Neural cell (in vitro differentiated cells): Measurements from ENCODE around the gene ZNF530. TPM values are rescaled to one million over a fixed set of nuclear protein-coding genes. Genes with fewer than 3 reads are reported as not detected.

Experiments used
- H2AFZ ChIP-seq: fragments of 200-600, 300-800 bp; sonication (generic), shearing (Covaris generic); 2 replicates; pipeline ENCODE4 v1.6.0; 2014; ENCODE audit warnings: low read depth, mild to moderate bottlenecking, antibody characterized with exemption, low read length, moderate library complexity
- H3F3A ChIP-seq: fragments of 200-600 bp; shearing (Covaris generic); 2 replicates; pipeline ENCODE4 v1.6.1; 2016; ENCODE audit warnings: mild to moderate bottlenecking, moderate library complexity, mixed read lengths, antibody characterized with exemption, low read length; ENCODE audit not compliant: insufficient read depth, poor library complexity, severe bottlenecking
- H3K27ac ChIP-seq: fragments of 200-600, 300-800 bp; sonication (generic), shearing (Covaris generic); 2 replicates; pipeline ENCODE4 v1.5.1; 2014; ENCODE audit warnings: mild to moderate bottlenecking, low read length, moderate library complexity
- H3K27me3 ChIP-seq: fragments of 300-800, 200-600 bp; sonication (generic), shearing (Covaris generic); 2 replicates; pipeline ENCODE4 v1.6.0; 2014; ENCODE audit warnings: mild to moderate bottlenecking, low read depth, low read length, moderate library complexity; ENCODE audit not compliant: insufficient read depth
- H3K36me3 ChIP-seq: fragments of 300-800, 200-600 bp; sonication (generic), shearing (Covaris generic); 2 replicates; pipeline ENCODE4 v1.5.1; 2014; ENCODE audit warnings: mild to moderate bottlenecking, antibody characterized with exemption, low read length, moderate library complexity; ENCODE audit not compliant: insufficient read depth
- H3K4me2 ChIP-seq: fragments of 300-800, 200-600 bp; sonication (generic), shearing (Covaris generic); 2 replicates; pipeline ENCODE4 v1.6.0; 2014; ENCODE audit warnings: mild to moderate bottlenecking, low read length
- H3K4me3 ChIP-seq: fragments of 300-800, 200-600 bp; sonication (generic), shearing (Covaris generic); 2 replicates; pipeline ENCODE4 v1.5.1; 2014; ENCODE audit warnings: mild to moderate bottlenecking, low read length, moderate library complexity
- H3K79me2 ChIP-seq: fragments of 200-600 bp; shearing (Covaris generic); replicated peaks from 2 replicates; pipeline ENCODE4 v1.6.0; 2014; ENCODE audit warnings: mild to moderate bottlenecking, low read length, moderate library complexity; ENCODE audit not compliant: insufficient read depth
- H3K9ac ChIP-seq: fragments of 300-800, 200-600 bp; sonication (generic), shearing (Covaris generic); 2 replicates; pipeline ENCODE4 v1.6.1; 2016; ENCODE audit warnings: mild to moderate bottlenecking, low read length, mixed read lengths
- H3K9me2 ChIP-seq: fragments of 200-600 bp; shearing (Covaris generic); 2 replicates; pipeline ENCODE4 v1.6.1; 2016; ENCODE audit warnings: mild to moderate bottlenecking, low read length, mixed read lengths; ENCODE audit not compliant: insufficient read depth
- H3K9me3 ChIP-seq: fragments of 200-600, 300-800 bp; sonication (generic), shearing (Covaris generic); 2 replicates; pipeline ENCODE4 v1.6.1; 2016; ENCODE audit warnings: mild to moderate bottlenecking, mixed run types, low read length, moderate library complexity, mixed read lengths
- H4K20me1 ChIP-seq: fragments of 200-600 bp; shearing (Covaris generic); 2 replicates; pipeline ENCODE4 v1.6.1; 2016; ENCODE audit warnings: mild to moderate bottlenecking, mixed run types; ENCODE audit not compliant: insufficient read depth
- CTCF ChIP-seq: fragments of 450-650 bp; IDR thresholded peaks from 2 replicates; pipeline ENCODE4 v1.5.1; 2014; ENCODE audit warnings: antibody characterized with exemption, mild to moderate bottlenecking, moderate library complexity; ENCODE audit not compliant: poor library complexity, severe bottlenecking
- EP300 ChIP-seq: fragments of 450-650 bp; conservative IDR thresholded peaks from 2 replicates; pipeline ENCODE4 v1.6.1; 2014; ENCODE audit warnings: antibody characterized with exemption, mild to moderate bottlenecking, moderate library complexity; ENCODE audit not compliant: poor library complexity, severe bottlenecking
- EZH2 ChIP-seq: fragments of 200-600, 300-800 bp; shearing (Covaris generic), sonication (generic); IDR thresholded peaks from 2 replicates; pipeline ENCODE4 v1.6.1; 2014; ENCODE audit warnings: antibody characterized with exemption, low read length, borderline replicate concordance, mild to moderate bottlenecking; ENCODE audit not compliant: insufficient read depth, poor library complexity, severe bottlenecking
- MXI1 ChIP-seq: fragments of 450-650 bp; conservative IDR thresholded peaks from 2 replicates; pipeline ENCODE4 v1.6.1; 2014; ENCODE audit warnings: antibody characterized with exemption, mild to moderate bottlenecking; ENCODE audit not compliant: poor library complexity, severe bottlenecking
- POLR2AphosphoS5 ChIP-seq: IDR thresholded peaks from 2 replicates; pipeline ENCODE4 v1.6.1; 2012
- RAD21 ChIP-seq: fragments of 450-650 bp; conservative IDR thresholded peaks from 2 replicates; pipeline ENCODE4 v1.6.1; 2014; ENCODE audit warnings: antibody characterized with exemption, mild to moderate bottlenecking, moderate library complexity
- REST ChIP-seq: IDR thresholded peaks from 2 replicates; pipeline ENCODE4 v1.6.1; 2012; ENCODE audit warnings: borderline replicate concordance
- SMC3 ChIP-seq: fragments of 450-650 bp; conservative IDR thresholded peaks from 2 replicates; pipeline ENCODE4 v1.6.1; 2014; ENCODE audit warnings: antibody characterized with exemption, mild to moderate bottlenecking, moderate library complexity; ENCODE audit not compliant: poor library complexity
- TAF1 ChIP-seq: IDR thresholded peaks from 2 replicates; pipeline ENCODE4 v1.6.1; 2012; ENCODE audit warnings: low read depth
- polyA plus RNA-seq: library from polyadenylated mRNA; depleted of rRNA; stranded (reverse); fragments of >200 nt; gene quantifications from 2 replicates; pipeline ENCODE4 v1.2.3, GENCODE V29; 2014

The ZNF530 gene
- polyA plus RNA-seq, 1 donor from 2014 or later, result 11.6 TPM

GRCh38 chr19:57560049-57560491 is 39.6 kb upstream of the ZNF530 start:
- H3K4me3 ChIP-seq, result peak overlapping the region; percentile 94
- H3K4me2 ChIP-seq, result no peak overlapping the region
- H3K36me3 ChIP-seq, result peaks cover 6% of the 10 kb centered on the region
- peaks cover 6% of the 10 kb centered on the region for H3K9me3 ChIP-seq
- peak overlapping the region; percentile 83 for H3K9ac ChIP-seq
- H3K9me2 ChIP-seq, result no peaks in the 10 kb centered on the region
- H4K20me1 ChIP-seq, result no peaks in the 10 kb centered on the region
- no peaks in the 10 kb centered on the region for H3F3A ChIP-seq
- H3K79me2 ChIP-seq, result peaks cover 9% of the 10 kb centered on the region
- H2AFZ ChIP-seq, result peak overlapping the region; percentile 31
- H3K27me3 ChIP-seq, result no peaks in the 10 kb centered on the region
- peak overlapping the region; percentile 50 for H3K27ac ChIP-seq
- TF ChIP-seq EP300 (no peak), RAD21 (no peak), CTCF (no peak), TAF1 (no peak), REST (no peak), POLR2AphosphoS5 (no peak), EZH2 (no peak), MXI1 (no peak), SMC3 (no peak)

GRCh38 chr19:57563547-57563946 is 36.1 kb upstream of the ZNF530 start:
- Histone ChIP-seq H3K79me2 (peaks cover 8% of the 10 kb centered on the region), H3K36me3 (no peaks in the 10 kb centered on the region), H2AFZ (no peak overlapping the region), H4K20me1 (no peaks in the 10 kb centered on the region), H3K4me3 (no peak overlapping the region), H3K9ac (no peak overlapping the region), H3F3A (no peaks in the 10 kb centered on the region), H3K9me3 (peaks cover 19% of the 10 kb centered on the region), H3K27me3 (no peaks in the 10 kb centered on the region), H3K27ac (no peak overlapping the region), H3K4me2 (no peak overlapping the region), H3K9me2 (no peaks in the 10 kb centered on the region)
- no peak for TF ChIP-seq EP300
- no peak for TF ChIP-seq POLR2AphosphoS5
- TF ChIP-seq SMC3, result no peak
- TF ChIP-seq RAD21, result no peak
- TF ChIP-seq MXI1, result no peak
- no peak for TF ChIP-seq CTCF
- TF ChIP-seq EZH2, result no peak
- no peak for TF ChIP-seq REST
- TF ChIP-seq TAF1, result no peak
